ELR (cell line): ENCODE results near the gene PLPP4.

Source experiments
- DNase-seq: peaks from one replicate; pipeline ENCODE4 v3.0.0-alpha.2; 2015; ENCODE audit warnings: low read depth

PLPP4 gene

GRCh38 chr10:120610791-120611190 is 153.8 kb downstream of the PLPP4 start:
- DNase-seq: no peak

GRCh38 chr10:120612756-120613155 is 155.7 kb downstream of the PLPP4 start:
- DNase-seq: no peak

GRCh38 chr10:120613180-120613579 is 156.2 kb downstream of the PLPP4 start:
- DNase-seq: no peak

GRCh38 chr10:120614680-120615079 is 157.7 kb downstream of the PLPP4 start:
- DNase-seq: no peak

GRCh38 chr10:120616311-120616911 is 159.4 kb downstream of the PLPP4 start:
- DNase-seq: no peak

- no peak for DNase-seq
These were observed 171.2 kb downstream of the PLPP4 start for GRCh38 chr10:120628197-120628596.

DNA sequence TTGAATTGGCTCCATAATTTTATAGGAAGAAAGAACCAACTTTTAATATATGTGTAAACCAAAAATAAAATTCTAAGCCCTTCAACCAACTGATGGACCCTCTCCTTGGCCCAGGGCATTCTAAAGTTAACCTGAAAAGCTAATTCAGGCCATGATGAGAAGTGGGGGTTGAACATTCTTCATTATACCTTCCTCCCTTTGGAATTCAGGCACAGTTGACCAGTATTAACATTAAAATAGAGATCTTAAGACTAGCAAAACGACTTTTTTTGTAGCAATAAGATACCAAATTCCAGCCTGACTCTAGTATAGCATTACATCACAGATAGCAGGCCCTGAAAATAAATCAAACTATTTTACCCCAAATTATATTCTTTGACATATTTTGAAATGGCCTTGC is 173.2 kb downstream of the PLPP4 start:
- DNase-seq: no peak

- no peak for DNase-seq
These were observed 175.0 kb downstream of the PLPP4 start for GRCh38 chr10:120632047-120632446.

DNA sequence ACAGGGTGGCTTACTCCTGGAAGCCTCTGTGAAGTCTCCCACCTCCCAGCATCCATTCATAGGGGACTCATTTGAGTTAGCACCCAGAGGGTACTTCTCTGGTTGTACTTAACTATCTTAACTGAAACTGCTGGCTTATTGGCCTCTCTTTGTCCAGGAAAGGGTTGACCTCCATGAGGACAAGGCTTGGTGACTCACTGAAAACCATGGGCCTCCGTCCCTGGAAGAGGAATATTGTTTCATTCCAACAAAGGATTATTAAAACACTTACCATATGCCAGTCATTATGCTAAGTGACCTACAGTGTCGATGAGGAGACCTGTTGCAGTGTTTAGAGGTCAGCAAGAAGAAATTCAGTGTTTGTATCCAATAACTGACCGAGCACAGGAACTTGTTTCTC is 175.9 kb downstream of the PLPP4 start:
- DNase-seq: no peak

DNA sequence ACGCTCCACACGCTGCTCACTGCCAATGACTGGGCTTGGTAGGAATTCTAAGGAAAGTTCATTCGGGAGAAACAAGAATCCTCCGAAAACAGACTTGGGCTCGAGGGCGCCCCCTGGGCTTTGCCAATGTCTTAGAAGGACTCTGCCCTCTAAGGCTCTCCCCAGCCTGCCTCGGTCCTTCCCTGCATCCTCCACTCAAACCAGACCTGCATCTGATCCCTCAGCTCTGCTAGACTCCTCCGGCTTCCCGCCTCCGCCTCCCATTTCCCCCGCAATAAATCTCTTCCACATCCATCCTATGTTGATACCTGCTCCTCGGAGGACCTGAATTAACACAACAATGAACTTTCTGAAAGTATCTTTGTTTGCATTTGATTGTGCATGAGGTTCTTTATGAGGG is 177.6 kb downstream of the PLPP4 start:
- DNase-seq: peak; percentile 2
